Neuronal stem cell (in vitro differentiated cells): ENCODE data around the gene F12.

ENCODE experiments used
- DNase-seq: peaks from one replicate; pipeline ENCODE4 v3.0.0-alpha.2; 2013; ENCODE audit warnings: low spot score
- H2AFZ ChIP-seq: one replicate; pipeline ENCODE4 v1.6.1; 2013; ENCODE audit warnings: mild to moderate bottlenecking, low read length, inconsistent platforms
- H2AK5ac ChIP-seq: 2 replicates; pipeline ENCODE4 v1.6.1; 2013; ENCODE audit warnings: low read depth, mild to moderate bottlenecking, inconsistent platforms, low read length, moderate library complexity, mixed read lengths
- H2BK120ac ChIP-seq: 2 replicates; pipeline ENCODE4 v1.6.1; 2013; ENCODE audit warnings: low read depth, mild to moderate bottlenecking, inconsistent platforms, low read length, moderate library complexity, mixed read lengths
- H2BK12ac ChIP-seq: one replicate; pipeline ENCODE4 v1.6.1; 2013; ENCODE audit warnings: low read length, inconsistent platforms
- H2BK15ac ChIP-seq: 2 replicates; pipeline ENCODE4 v1.6.1; 2013; ENCODE audit warnings: mild to moderate bottlenecking, low read length, inconsistent platforms, mixed read lengths
- H2BK5ac ChIP-seq: one replicate; pipeline ENCODE4 v1.6.1; 2013; ENCODE audit warnings: inconsistent platforms, mild to moderate bottlenecking, low read length, moderate library complexity
- H3K14ac ChIP-seq: one replicate; pipeline ENCODE4 v1.6.1; 2013; ENCODE audit warnings: low read length, inconsistent platforms
- H3K18ac ChIP-seq: 2 replicates; pipeline ENCODE4 v1.6.1; 2013; ENCODE audit warnings: low read length, inconsistent platforms
- H3K23ac ChIP-seq: 2 replicates; pipeline ENCODE4 v1.6.1; 2013; ENCODE audit warnings: low read depth, mild to moderate bottlenecking, mixed read lengths, low read length, inconsistent platforms; ENCODE audit not compliant: poor library complexity
- H3K27ac ChIP-seq: replicated peaks from 3 replicates; pipeline ENCODE4 v1.5.1; 2013; ENCODE audit warnings: low read length, inconsistent platforms
- H3K27me3 ChIP-seq, 3 experiments: 2 replicates each; pipeline ENCODE4 v1.6.1; 2013; ENCODE audit warnings: low read length in 3 of 3, mild to moderate bottlenecking in 2 of 3, inconsistent platforms in 1 of 3, low read depth in 1 of 3, mixed read lengths in 1 of 3, moderate library complexity in 1 of 3; ENCODE audit not compliant: control insufficient read depth in 3 of 3, insufficient read depth in 3 of 3
- H3K36me3 ChIP-seq, 2 donors: replicated peaks in 1 of 2; 2 replicates each; pipeline ENCODE4 v1.6.1; 2013; ENCODE audit warnings: low read length in 2 of 2; ENCODE audit not compliant: control insufficient read depth in 2 of 2, insufficient read depth in 2 of 2
- H3K4ac ChIP-seq: 2 replicates; pipeline ENCODE4 v1.6.1; 2013; ENCODE audit warnings: inconsistent platforms, mild to moderate bottlenecking, low read length, moderate library complexity
- H3K4me1 ChIP-seq, 2 donors: 1 replicate in 1 of 2; 2 replicates in 1 of 2; pipeline ENCODE4 v1.6.1; 2013; ENCODE audit warnings: low read length in 2 of 2, low read depth in 1 of 2; ENCODE audit not compliant: control insufficient read depth in 2 of 2, insufficient read depth in 1 of 2
- H3K4me2 ChIP-seq: one replicate; pipeline ENCODE4 v1.6.1; 2013; ENCODE audit warnings: mild to moderate bottlenecking, low read length, inconsistent platforms; ENCODE audit not compliant: insufficient read depth, poor library complexity, severe bottlenecking
- H3K4me3 ChIP-seq, 2 donors: 2 replicates each; pipeline ENCODE4 v1.5.1; 2013; ENCODE audit warnings: low read length in 2 of 2, mild to moderate bottlenecking in 2 of 2, inconsistent platforms in 1 of 2, moderate library complexity in 1 of 2
- H3K79me1 ChIP-seq: one replicate; pipeline ENCODE4 v1.6.1; 2013; ENCODE audit warnings: low read depth, mild to moderate bottlenecking, inconsistent platforms, low read length, moderate library complexity
- H3K9ac ChIP-seq: one replicate; pipeline ENCODE4 v1.6.1; 2013; ENCODE audit warnings: mild to moderate bottlenecking, low read depth, low read length, inconsistent platforms; ENCODE audit not compliant: poor library complexity
- H3K9me3 ChIP-seq, 2 donors: replicated peaks in 1 of 2; 2 replicates each; pipeline versions ENCODE3 to v1.6.1; 2013; ENCODE audit warnings: low read length in 2 of 2, mild to moderate bottlenecking in 2 of 2, inconsistent platforms in 1 of 2, low read depth in 1 of 2, mixed read lengths in 1 of 2, moderate library complexity in 1 of 2; ENCODE audit not compliant: control insufficient read depth in 2 of 2, insufficient read depth in 1 of 2
- H4K8ac ChIP-seq: one replicate; pipeline ENCODE4 v1.6.1; 2013; ENCODE audit warnings: low read depth, mild to moderate bottlenecking, inconsistent platforms, low read length, moderate library complexity
- H4K91ac ChIP-seq: one replicate; pipeline ENCODE4 v1.6.1; 2013; ENCODE audit warnings: low read length, low read depth, mild to moderate bottlenecking, inconsistent platforms; ENCODE audit not compliant: poor library complexity
- WGBS, 2 donors: extraction: QIAGEN DNeasy Blood & Tissue Kit; methylation state at CpG; one replicate each; pipeline ENCODE4 v1.1.7; 2013; ENCODE audit warnings: missing lambda C conversion rate in 2 of 2, mixed read lengths in 1 of 2; ENCODE audit not compliant: insufficient read length in 2 of 2, insufficient replicate concordance in 1 of 2; ENCODE audit errors: extremely low coverage in 2 of 2; 5-methylcytosine and 5-hydroxymethylcytosine counted together

F12 gene

GRCh38 chr5:177427211-177427822 lies 18.0 kb upstream of the F12 start:
- Histone ChIP-seq H2BK120ac (no peak overlapping the region), H3K36me3 (peaks cover 8 to 28% of the 10 kb centered on the region in 2 donors), H3K4ac (no peak overlapping the region), H3K9ac (peak overlapping the region; percentile 94), H2AK5ac (peak overlapping the region; percentile 9), H3K4me1 (peaks cover 15 to 16% of the 10 kb centered on the region in 2 donors), H3K79me1 (peaks cover 4% of the 10 kb centered on the region), H3K27me3 (peaks cover 0 to 5% (median 0%) of the 10 kb centered on the region in 3 experiments), H3K14ac (no peak overlapping the region), H3K23ac (peak overlapping the region; percentile 94), H4K91ac (no peak overlapping the region), H2BK12ac (no peak overlapping the region), H4K8ac (no peak overlapping the region), H2AFZ (peak overlapping the region; percentile 85), H3K18ac (peak overlapping the region; percentile 99), H3K27ac (no peak overlapping the region), H3K9me3 (no peaks in the 10 kb centered on the region), H3K4me2 (peak overlapping the region; percentile 79), H2BK5ac (no peak overlapping the region), H2BK15ac (peak overlapping the region; percentile 55), H3K4me3 (peak overlapping the region; percentile 87 to 92)
- DNase-seq, result no peak
- no CpG with 5 or more reads among the region's 11 CpGs for WGBS, 2 donors

DNA sequence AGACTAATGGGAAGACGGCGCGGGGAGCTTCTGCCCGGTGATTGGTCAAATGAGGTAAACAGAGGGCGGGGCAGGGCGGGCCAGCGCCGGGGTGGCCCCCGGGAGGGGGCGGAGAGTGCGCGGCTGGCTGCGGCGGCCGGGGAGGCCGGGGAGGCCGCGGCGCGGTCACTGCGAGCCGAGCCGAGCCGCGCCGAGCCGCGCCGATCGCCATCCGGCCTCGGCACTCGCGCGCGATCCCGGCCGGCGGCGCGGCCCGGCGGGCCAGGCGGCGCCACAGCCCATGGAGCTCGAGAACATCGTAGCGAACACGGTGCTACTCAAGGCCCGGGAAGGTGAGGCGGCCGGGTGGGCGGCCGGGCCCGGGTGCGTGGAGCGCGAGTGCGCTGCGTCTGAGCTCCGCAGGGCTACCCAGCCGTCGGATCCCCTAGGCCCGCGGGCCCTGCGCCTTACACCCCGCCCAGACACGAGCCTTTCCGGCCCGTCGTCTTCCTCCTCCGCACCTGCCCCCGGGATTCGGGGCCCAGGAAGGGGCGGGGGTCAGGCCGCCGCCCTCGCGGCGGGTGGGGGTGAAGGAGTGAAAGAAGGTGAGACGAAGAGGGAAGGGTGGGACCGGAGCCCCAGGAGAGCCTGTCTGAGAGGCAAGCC lies 17.3 kb upstream of the F12 start, which contains the start of gene GRK6:
GRK6 (plus strand) TSS at position 111 of the 645 bp plus-strand sequence; CDS start at position 281, 170 bp downstream.
- DNase-seq, result peak; percentile 24
- Histone ChIP-seq H2BK5ac (peak within 1 kb of the TSS; percentile 79), H3K4me3 (peak within 1 kb of the TSS; percentile 87 to 92), H2BK120ac (no peak within 1 kb of the TSS), H3K27me3 (peaks cover 0 to 5% (median 0%) of the 10 kb centered on the region in 3 experiments), H2AFZ (peak within 1 kb of the TSS; percentile 95), H3K9me3 (no peaks in the 10 kb centered on the region), H4K91ac (peak within 1 kb of the TSS; percentile 12), H3K9ac (peak within 1 kb of the TSS; percentile 94), H3K36me3 (peaks cover 3 to 21% of the 10 kb centered on the region in 2 donors), H3K4ac (no peak within 1 kb of the TSS), H3K14ac (no peak within 1 kb of the TSS), H3K4me1 (peaks cover 15 to 16% of the 10 kb centered on the region in 2 donors), H2BK12ac (peak within 1 kb of the TSS; percentile 86), H3K18ac (peak within 1 kb of the TSS; percentile 99), H3K4me2 (peak within 1 kb of the TSS; percentile 79), H4K8ac (no peak within 1 kb of the TSS), H3K79me1 (peaks cover 4% of the 10 kb centered on the region), H3K27ac (peak within 1 kb of the TSS; percentile 98), H2AK5ac (peak within 1 kb of the TSS; percentile 80), H3K23ac (peak within 1 kb of the TSS; percentile 95), H2BK15ac (peak within 1 kb of the TSS; percentile 55)
- WGBS, 2 donors, result no CpG with 5 or more reads among the region's 82 CpGs

DNA sequence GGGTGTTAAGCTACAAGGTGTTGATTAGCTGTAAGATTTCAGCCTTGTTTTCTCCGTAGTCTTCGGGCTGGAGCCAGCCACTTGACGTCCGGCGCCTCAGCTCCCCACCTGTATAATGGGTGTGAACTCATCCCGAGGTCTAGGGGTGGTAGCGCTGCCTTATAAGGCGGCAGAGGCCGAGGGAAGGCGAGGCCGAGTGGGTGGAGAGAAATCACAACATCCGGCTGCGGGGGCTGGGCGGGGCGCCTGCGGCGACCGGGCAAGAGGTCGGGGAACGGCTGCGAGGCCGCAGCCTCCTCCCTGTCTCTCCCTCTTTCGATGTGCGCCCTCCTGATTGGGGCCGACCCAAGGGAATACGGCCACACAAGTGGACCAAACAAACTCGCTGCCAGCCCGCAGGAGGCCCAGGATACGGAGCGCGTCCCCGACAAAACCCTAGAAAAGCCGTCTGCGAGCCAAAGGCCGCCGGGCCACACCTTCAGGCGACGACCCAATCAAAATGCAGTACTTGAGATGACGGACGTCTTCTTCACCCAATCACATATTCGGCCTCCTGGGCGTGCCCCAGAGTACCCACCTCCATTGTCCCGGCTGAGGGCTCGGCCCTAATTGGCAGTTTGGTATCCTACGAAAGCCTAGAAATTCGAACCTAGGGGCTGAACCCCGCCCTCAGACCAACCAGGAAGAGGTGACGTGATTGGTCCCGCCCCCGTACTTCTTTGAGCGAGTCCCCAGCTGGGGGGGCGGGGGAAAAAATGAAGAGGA lies 16.6 kb upstream of the F12 start:
- H3K4me1 ChIP-seq, result peaks cover 15 to 16% of the 10 kb centered on the region in 2 donors
- H2BK12ac ChIP-seq, result peak overlapping the region; percentile 86
- peaks cover 0 to 5% (median 0%) of the 10 kb centered on the region in 3 experiments for H3K27me3 ChIP-seq
- no peak overlapping the region for H4K8ac ChIP-seq
- no CpG with 5 or more reads among the region's 52 CpGs for WGBS, 2 donors
- H2AFZ ChIP-seq, result peak overlapping the region; percentile 95
- peak overlapping the region; percentile 83 to 87 for H3K4me3 ChIP-seq
- H3K9ac ChIP-seq, result peak overlapping the region; percentile 65
- H3K36me3 ChIP-seq, result peaks cover 0 to 14% of the 10 kb centered on the region in 2 donors
- peak overlapping the region; percentile 80 for H2AK5ac ChIP-seq
- H2BK120ac ChIP-seq, result no peak overlapping the region
- H3K18ac ChIP-seq, result peak overlapping the region; percentile 97
- no peaks in the 10 kb centered on the region for H3K9me3 ChIP-seq
- H4K91ac ChIP-seq, result peak overlapping the region; percentile 12
- H2BK5ac ChIP-seq, result peak overlapping the region; percentile 79
- peak; percentile 100 for DNase-seq
- peak overlapping the region; percentile 98 for H3K27ac ChIP-seq
- no peak overlapping the region for H3K14ac ChIP-seq
- H3K4ac ChIP-seq, result no peak overlapping the region
- no peak overlapping the region for H2BK15ac ChIP-seq
- peak overlapping the region; percentile 95 for H3K23ac ChIP-seq
- H3K79me1 ChIP-seq, result peaks cover 4% of the 10 kb centered on the region
- peak overlapping the region; percentile 73 for H3K4me2 ChIP-seq
